Measurements from ENCODE around the gene PLCXD1.
"Not testable (repeated sequence)": the region's sequence is repeated elsewhere in the genome, so short reads cannot be mapped to it uniquely, and the experiment has no call there.

PLCXD1 gene

GRCh38 chrX:335758-336155 lies 54.6 kb downstream of the PLCXD1 start:
- no peak for DNase-seq

DNA sequence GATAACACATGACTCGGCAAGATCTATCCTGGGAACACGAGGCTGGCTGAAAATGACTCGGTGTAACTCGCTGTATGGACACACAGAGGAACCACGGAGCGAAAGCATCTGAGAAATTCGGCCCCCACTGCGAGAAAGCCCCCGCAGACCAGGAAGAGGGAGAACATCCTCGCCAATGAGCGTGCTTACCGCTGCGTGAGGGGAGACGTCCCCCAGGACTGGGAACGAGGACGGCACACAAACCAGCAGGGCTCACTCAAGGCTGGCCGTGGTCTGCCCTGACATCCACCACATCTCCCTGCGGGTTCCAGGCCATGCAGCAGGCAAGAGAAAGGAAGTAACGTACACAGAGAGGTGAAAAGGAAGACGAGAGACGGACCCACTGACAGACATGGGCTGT lies 55.0 kb downstream of the PLCXD1 start:
- DNase-seq: no peak

DNA sequence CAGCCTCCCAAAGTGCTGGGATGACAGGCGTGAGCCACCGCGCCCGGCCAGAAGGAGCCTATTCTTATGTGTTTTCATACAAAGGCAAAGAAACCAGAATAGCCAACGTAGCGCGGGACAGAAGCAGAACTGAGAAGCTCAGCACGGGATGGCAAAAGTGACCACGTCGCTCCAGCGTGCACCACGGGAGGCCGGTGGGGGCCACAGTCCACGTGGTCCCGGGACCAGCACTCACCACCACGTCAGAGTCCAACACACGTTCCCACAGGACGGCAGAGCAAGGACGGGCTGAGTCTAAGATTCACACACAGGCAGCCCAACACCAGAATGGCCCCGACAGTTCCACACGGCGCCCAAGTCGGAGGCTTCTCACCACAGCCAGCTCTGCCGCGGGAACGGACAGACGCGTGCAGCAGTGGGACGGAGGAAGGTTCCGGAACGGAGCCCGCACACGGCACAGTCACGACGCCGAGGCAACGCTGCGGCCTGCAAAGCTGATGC lies 56.2 kb downstream of the PLCXD1 start:
- no peak for DNase-seq

GRCh38 chrX:338281-338835 lies 57.2 kb downstream of the PLCXD1 start:
- no peak for DNase-seq

GRCh38 chrX:338836-339400 lies 57.7 kb downstream of the PLCXD1 start:
- no peak for DNase-seq

DNA sequence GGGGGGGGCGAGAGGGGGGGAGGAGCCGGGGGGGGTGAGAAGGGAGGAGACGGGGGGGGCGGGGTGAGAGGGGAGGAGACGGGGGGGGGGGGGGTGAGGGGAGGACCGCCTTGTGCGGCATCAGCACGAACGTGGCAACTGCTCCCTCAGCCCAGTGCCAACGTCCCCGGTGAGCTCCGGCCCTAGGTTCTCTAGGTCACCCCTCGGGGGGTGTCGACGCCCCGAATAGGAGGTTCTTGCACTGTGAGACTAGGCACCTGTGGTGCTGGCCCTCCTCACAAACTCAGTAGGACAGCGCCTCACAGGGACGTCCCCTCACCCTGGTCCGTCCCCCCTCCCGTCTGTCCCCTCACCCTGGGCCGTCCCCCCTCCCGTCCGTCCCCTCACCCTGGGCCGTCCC lies 58.9 kb downstream of the PLCXD1 start:
- DNase-seq: no peak

GRCh38 chrX:340641-341423 lies 59.7 kb downstream of the PLCXD1 start:
- no peak for DNase-seq

DNA sequence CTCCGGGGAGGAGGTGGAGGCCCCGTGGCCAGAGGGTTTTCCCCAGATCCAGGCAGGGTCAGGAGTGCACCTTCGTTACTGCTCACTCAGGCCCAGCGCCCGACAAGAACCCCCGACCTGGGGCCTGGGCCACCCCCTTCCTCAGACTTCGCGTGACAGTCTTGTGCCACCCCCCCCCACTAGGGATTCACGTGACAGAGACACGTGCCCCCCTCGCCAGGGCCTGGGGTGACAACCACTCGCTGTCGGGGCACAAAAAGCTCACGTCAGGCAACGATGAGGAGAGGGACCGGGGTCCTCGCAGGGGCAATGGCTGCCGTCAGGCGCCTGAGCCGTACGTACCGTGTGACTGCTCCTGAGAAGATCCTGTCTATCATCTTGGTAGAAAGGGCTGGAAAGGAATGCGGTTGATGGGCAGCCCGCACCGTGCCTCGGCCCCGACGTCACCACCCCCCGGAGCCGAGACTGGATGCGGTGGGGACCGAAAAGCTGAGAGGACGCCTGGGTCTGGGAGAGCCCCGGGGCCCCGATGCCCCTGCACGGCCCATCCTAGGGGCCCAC lies 60.4 kb downstream of the PLCXD1 start:
- DNase-seq: no peak

DNA sequence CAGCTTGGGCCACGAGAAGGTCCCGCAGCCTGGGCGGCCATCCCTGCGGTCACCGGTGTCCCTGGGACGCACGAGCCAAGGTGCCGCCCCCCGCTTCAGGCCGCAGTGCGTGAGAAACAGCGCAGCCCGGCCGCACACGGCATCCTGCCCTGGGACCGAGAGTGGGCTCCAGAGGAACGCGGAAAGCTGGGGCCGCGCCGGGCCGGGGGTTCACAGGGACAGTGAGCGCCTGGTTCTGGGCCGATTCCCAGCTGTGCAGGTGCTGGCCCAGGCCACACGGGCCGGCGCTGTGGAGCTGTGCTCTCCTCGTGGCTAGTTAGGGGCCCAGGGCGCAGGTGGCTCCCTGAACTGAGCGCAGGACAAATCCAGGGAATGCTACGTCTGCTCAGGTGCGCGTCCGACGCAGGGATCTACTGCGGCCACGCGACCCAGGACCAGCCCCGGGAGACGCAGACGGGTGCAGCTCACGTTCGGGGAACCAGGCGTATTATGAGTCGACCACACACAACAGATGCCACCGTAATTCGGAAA lies 63.3 kb downstream of the PLCXD1 start:
- DNase-seq: no peak

DNA sequence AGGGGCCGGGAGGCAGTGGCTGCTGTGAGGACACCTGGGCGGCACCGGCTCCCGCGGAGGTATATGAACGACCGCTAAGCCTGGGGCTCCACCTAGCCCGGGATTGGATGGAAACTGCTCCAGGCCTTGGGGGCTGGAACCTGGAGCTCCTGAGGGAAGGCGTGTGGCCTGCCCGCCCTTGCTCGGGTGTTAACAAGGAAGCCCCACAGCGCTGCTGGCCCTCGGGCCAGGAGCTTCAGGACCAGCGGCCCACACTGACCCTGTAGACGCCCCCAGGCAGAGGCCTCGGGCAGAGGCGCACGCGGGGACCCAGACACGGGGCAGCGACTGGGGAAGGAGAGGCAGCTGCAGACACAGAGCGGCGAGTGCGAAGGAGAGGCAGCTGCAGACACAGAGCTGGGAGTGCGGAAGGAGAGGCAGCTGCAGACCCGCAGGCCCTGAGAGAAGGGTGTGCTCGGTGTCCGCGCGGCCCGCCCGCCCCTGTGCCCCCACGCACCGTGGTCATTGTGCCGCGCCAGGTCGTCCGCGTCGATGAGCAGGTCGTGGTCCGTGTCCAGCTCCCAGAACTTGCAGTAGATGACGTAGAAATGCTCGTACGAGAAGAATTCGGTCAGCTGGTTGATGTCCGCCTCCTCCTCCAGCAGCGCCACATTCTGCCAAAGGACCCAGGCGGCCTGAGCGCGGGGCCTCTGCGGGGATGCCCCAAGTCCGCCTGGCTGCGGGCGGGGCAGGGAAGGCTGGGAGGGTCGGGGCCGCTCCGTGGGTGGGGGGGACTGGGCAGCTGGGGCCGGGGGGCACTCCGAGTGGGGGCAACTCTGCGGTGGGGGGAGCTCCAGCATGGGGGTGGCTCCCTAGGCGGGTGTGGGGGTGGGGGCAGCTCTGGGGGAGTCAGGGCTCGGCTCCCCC lies 64.1 kb downstream of the PLCXD1 start:
- no peak for DNase-seq

DNA sequence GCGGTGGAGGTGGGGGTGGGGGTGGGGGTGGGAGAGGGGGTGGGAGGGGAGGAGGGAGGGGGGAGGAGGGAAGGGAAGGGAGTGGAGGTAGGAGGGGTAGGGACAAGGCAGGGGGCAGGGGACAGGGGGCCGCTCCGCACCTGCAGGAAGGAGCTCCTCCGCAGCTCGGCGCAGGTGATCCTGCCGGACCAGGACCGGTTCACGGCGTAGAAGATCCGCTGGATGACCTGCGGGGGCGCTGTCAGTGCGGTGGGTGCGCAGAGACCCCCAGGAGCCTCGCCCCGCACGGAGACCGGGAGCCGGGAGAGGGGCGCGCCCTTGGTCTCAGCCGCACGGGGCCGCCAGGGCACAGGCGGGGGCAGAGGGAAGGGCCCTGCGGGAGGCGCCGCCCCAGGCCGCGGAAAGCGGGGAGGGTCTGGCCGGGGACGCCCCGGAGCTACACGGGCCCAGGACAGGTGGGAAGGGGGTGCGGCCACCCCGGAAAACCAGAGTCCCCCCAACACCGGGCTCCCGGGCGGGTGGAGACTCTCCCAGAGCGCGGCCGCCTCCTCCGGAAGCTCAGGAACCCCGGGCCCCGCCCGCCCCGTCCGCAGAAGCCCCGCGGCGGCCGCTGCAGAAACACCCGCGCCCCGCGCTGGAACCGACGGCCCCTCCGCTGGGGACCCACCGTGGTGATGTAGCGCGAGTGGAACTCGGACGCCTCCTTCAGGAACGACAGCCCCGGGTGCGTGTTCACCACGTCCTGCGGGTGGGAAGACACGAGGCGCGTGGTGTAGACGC lies 65.0 kb downstream of the PLCXD1 start:
- no peak for DNase-seq

GRCh38 chrX:347351-348117 lies 66.4 kb downstream of the PLCXD1 start:
- no peak for DNase-seq

DNA sequence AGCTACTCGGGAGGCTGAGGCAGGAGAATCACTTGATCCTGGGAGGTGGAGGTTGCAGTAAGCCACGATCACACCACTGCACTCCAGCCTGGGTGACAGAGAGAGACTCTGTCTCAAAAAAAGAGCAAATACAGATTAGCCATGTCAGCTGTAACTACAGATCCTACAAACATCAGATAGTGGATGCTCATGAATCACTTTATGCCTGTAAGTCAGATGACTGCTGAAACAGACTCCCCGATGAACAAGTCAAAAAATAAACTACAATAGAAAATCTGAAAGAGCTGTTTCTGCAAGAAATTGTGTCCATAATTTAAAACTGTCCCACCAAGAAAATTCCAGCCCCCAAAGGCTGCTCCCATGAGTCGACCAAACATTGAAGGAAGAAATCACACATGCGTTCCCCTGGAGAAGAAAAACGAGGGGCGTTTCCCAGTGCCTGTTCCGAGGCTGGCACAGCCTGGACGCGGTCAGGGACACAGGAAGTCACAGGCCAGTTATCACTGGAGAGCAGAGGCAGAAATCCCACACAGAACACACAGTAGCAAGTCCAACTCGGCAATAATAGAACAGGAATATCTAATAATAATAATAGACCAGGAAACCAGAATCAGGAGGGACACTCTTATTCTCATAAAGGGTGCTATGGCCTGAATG lies 67.4 kb downstream of the PLCXD1 start:
- no peak for DNase-seq

GRCh38 chrX:349196-349595 lies 68.0 kb downstream of the PLCXD1 start:
- DNase-seq: no peak

GRCh38 chrX:349702-350101 lies 68.5 kb downstream of the PLCXD1 start:
- DNase-seq: no peak

DNA sequence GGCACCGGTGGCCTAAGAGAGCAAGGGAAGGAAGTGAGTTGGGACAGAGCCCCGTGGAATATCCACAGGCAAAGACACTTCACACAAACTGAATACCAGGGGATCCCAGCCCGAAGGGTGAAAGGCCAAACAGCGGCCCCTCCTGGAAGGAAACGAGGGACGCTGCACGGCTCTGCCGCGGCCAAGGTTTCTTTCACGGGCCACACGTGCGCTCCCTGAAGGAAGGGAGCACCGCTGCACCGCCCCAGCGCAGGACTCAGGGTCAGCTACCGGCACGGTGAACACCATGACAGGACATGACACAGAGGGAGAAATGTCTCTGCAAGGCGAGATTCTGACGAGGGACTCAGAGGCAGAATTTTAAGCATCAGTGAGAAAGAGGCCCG lies 69.0 kb downstream of the PLCXD1 start:
- DNase-seq: no peak

DNA sequence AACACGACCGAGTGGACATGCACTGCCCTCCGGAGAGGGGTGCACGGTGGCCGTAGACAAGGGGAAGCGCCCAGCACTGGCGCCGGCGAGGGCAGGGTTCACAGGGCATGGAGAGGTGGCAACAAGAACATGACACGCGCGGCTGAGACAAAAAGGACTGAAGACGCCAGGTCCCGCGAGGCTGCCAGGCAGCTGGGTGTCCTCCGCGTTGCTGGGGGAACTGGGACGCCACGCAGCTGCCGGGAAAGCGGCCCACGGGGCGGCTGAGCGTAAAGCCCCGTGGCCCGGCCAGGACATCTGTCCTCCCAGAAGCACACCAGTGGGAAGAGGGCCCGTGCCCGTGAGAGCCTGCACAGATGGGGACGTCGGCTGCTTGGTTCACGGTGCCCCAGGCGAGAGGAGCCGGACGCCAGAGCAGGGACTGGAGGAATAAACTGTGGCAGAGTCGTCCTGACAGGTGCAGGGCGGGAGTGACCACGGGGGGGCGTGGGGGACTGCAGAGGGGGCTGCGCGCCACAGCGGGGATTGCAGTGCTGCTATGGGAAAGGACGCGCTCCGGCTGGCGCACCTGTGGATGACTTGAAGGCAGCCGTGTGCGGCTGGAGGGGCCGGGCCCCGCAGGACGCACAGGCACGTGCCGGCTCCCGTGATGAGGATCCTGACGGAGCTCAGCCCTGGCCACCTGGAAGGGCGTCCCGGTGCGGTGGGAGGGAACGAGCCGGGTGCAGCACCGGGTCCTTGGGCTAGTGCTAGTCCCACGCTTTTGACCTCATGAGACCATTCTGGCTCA lies 69.5 kb downstream of the PLCXD1 start:
- DNase-seq: no peak

- not testable (repeated sequence) for DNase-seq
Observed at GRCh38 chrX:351324-351641, 70.1 kb downstream of the PLCXD1 start.

DNA sequence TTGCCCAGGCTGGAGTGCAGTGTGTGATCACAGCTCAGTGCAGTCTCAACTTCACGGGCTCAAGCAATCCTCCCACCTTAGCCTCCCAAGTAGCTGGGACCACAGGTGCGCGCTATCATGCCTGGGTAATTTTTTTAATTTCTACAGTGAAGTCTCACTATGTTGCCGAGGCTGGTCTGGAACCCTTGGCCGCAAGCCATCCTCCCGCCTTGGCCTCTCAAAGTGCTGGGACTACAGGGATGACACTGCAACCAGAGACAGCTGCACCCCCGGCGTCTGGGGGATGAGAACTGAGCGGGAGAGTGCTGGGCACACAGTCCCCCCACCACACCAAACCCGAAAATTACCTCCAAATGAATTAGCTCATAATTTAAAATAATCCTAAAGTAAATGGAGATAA lies 70.6 kb downstream of the PLCXD1 start:
- DNase-seq: no peak

- DNase-seq: no peak
Observed at GRCh38 chrX:352181-352580, 71.0 kb downstream of the PLCXD1 start.
